GM06990 (cell line): ENCODE results near the gene GABBR2.

ENCODE experiments used
- DNase-seq: peaks from one replicate; pipeline ENCODE4 v3.0.0-alpha.2; 2011; ENCODE audit not compliant: insufficient read length; ENCODE audit errors: extremely low read depth
- H3K27me3 ChIP-seq: replicated peaks from 2 replicates; pipeline ENCODE4 v1.6.0; 2011; ENCODE audit warnings: low read length; ENCODE audit not compliant: control insufficient read depth, insufficient read depth
- H3K36me3 ChIP-seq: 2 replicates; pipeline ENCODE4 v1.5.1; 2011; ENCODE audit warnings: low read length; ENCODE audit not compliant: control insufficient read depth, insufficient read depth
- H3K4me3 ChIP-seq: replicated peaks from 2 replicates; pipeline ENCODE4 v1.5.1; 2011; ENCODE audit warnings: low read depth, mild to moderate bottlenecking, control low read depth, low read length
- CTCF ChIP-seq: IDR thresholded peaks from 2 replicates; pipeline ENCODE4 v1.5.1; 2011; ENCODE audit warnings: low read length, control low read depth, mild to moderate bottlenecking, inconsistent platforms; ENCODE audit not compliant: insufficient read depth, poor library complexity, severe bottlenecking

GABBR2 gene

GRCh38 chr9:98481676-98482075, 227.1 kb downstream of the GABBR2 start:
- DNase-seq = no peak
- Histone ChIP-seq H3K4me3 (no peak overlapping the region), H3K27me3 (no peaks in the 10 kb centered on the region; the same call in none of the 2 replicates), H3K36me3 (no peaks in the 10 kb centered on the region)
- no peak for TF ChIP-seq CTCF

- Histone ChIP-seq H3K27me3 (no peaks in the 10 kb centered on the region; the same call in none of the 2 replicates), H3K36me3 (no peaks in the 10 kb centered on the region), H3K4me3 (no peak overlapping the region)
- no peak for TF ChIP-seq CTCF
- no peak for DNase-seq
These were observed 228.5 kb downstream of the GABBR2 start for GRCh38 chr9:98479967-98480847.

- Histone ChIP-seq H3K36me3 (no peaks in the 10 kb centered on the region), H3K4me3 (no peak overlapping the region), H3K27me3 (no peaks in the 10 kb centered on the region; the same call in none of the 2 replicates)
- DNase-seq = no peak
- no peak for TF ChIP-seq CTCF
These were observed 229.3 kb downstream of the GABBR2 start for GRCh38 chr9:98479449-98479848.

GRCh38 chr9:98477884-98478283, 230.9 kb downstream of the GABBR2 start:
- H3K27me3 ChIP-seq = no peaks in the 10 kb centered on the region; the same call in none of the 2 replicates
- H3K36me3 ChIP-seq = no peaks in the 10 kb centered on the region

GRCh38 chr9:98472216-98472615, 236.5 kb downstream of the GABBR2 start:
- no peak for TF ChIP-seq CTCF
- no peak for DNase-seq
- Histone ChIP-seq H3K27me3 (no peaks in the 10 kb centered on the region; the same call in none of the 2 replicates), H3K4me3 (no peak overlapping the region), H3K36me3 (no peaks in the 10 kb centered on the region)

More at GRCh38 chr9:98477884-98478283, 230.9 kb downstream of the GABBR2 start:
- H3K4me3 ChIP-seq = no peak overlapping the region
- no peak for DNase-seq
- no peak for TF ChIP-seq CTCF
